Pancreas (tissue), 10 donors: ENCODE measurements around the gene THSD4. TPM values are rescaled to one million over a fixed set of nuclear protein-coding genes. Genes with fewer than 3 reads are reported as not detected.

Experiments
- ATAC-seq, 4 donors: fragments of 200-7000 bp; cut with Tn5 transposase; one replicate each; pipeline versions ENCODE4 v1.8.0 to v1.9.1; 2020; ENCODE audit warnings: mild to moderate bottlenecking in 4 of 4, moderate library complexity in 4 of 4
- DNase-seq, 6 donors: peaks; one replicate each; pipeline ENCODE4 v3.0.0-alpha.2; 2020
- FAIRE-seq: peaks from 2 replicates; lab custom pipeline; 2012; peaks lifted over from hg19 to GRCh38; lab: Jason Lieb, UNC
- H3K27ac ChIP-seq, 4 donors: fragments of 200-600 bp; sonication (generic); 1 replicate in 3 of 4; 2 replicates in 1 of 4; pipeline versions ENCODE4 v1.5.0 to v1.8.0; 2020
- H3K27me3 ChIP-seq, 4 donors: fragments of 200-600 bp; one replicate each; pipeline ENCODE4 v1.8.0; 2021
- H3K36me3 ChIP-seq, 3 donors: fragments of 200-600 bp; sonication (generic) in 1 of 3; one replicate each; pipeline versions ENCODE4 v1.5.0 to v1.8.0; 2020 to 2021
- H3K4me1 ChIP-seq, 3 donors: fragments of 200-600 bp; one replicate each; pipeline ENCODE4 v1.8.0; 2021
- H3K4me3 ChIP-seq, 4 donors: fragments of 200-600 bp; sonication (generic) in 2 of 4; one replicate each; pipeline versions ENCODE4 v1.5.0 to v1.8.0; 2020 to 2021
- H3K9me3 ChIP-seq, 4 donors: fragments of 200-600 bp; one replicate each; pipeline ENCODE4 v1.8.0; 2021
- WGBS, 2 donors: extraction: QIAGEN DNeasy Blood & Tissue Kit; methylation state at CpG; one replicate each; pipeline ENCODE4 v1.1.7; 2013; 5-methylcytosine and 5-hydroxymethylcytosine counted together
- intact Hi-C, 3 donors: fragments of 100-400 bp; cut with DNase I; formaldehyde crosslinking; loops; one replicate each; pipeline versions ENCODE4 v1.11.1 to v1.14.2; 2022
- polyA plus RNA-seq, 2 donors: library from polyadenylated mRNA; stranded (reverse); fragments of 200-250 nt; gene quantifications; one replicate each; pipeline ENCODE4 v1.2.3, GENCODE V29; 2013
- total RNA-seq, 6 donors: library from RNA; stranded (reverse); fragmentation: NEBNext Ultra II Directional in 4 of 6; extraction: Animal tissue kit (Norgen Biotek cat#: 25700) in 4 of 6; gene quantifications; one replicate each; pipeline versions ENCODE4 v1.2.1 to v1.2.4, GENCODE V29; 2021 to 2023
- TF ChIP-seq, protein P1 (sequence below), 4 donors: fragments of 200-600 bp; sonication (generic) in 3 of 4; IDR thresholded peaks; one replicate each; pipeline versions ENCODE4 v1.5.0 to v1.8.0; 2021; ENCODE audit warnings: antibody characterized with exemption in 4 of 4
- donor health status: healthy with polysubstance abuse.
- donor health status: DM: no; HTN: no; CAD: no; lungs with moderate emphysema.
- donor health status: DM: no; HTN: no; CAD: no.
- donor health status: control.
- donor health status: control.
- donor health status: Bipolar disorder and iron deficiency.
- donor health status: DM: yes; HTN: yes; CAD: no.
- donor health status: DM: no; HTN: no; CAD: no.
- donor health status: DM: no; HTN: no; CAD: no.
- donor health status: DM: yes; HTN: yes; CAD: no.

The THSD4 gene
- total and polyA plus RNA-seq, 8 donors = 6.0 to 17.8 (median 13.3) TPM

DNA sequence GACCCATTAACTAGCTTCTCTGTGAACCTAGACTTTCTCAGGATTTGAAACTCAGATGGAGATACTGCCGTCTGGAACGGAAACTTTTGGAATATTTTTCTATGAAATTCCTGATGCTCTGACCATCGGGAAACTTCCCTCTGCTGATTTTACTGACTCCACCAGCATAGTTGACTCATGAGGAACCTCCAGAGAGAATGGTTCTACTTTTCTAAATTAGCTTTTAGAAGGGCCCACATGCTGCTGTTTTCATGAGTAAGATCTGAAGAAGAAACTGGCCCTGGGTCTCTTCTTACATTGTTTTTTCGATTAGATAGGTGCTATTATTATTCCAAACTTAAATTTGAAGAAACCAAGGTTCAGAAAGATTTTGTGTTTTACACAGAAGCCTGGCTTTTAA is 368.8 kb downstream of the THSD4 start:
- no peak overlapping the region for H3K27ac ChIP-seq
- no peaks in the 10 kb centered on the region for H3K27me3 ChIP-seq
- FAIRE-seq (no peak), ATAC-seq (no peak), DNase-seq (no peak)
- no peak overlapping the region for H3K4me3 ChIP-seq
- H3K4me1 ChIP-seq = no peaks in the 10 kb centered on the region
- TF ChIP-seq, protein P1, sequence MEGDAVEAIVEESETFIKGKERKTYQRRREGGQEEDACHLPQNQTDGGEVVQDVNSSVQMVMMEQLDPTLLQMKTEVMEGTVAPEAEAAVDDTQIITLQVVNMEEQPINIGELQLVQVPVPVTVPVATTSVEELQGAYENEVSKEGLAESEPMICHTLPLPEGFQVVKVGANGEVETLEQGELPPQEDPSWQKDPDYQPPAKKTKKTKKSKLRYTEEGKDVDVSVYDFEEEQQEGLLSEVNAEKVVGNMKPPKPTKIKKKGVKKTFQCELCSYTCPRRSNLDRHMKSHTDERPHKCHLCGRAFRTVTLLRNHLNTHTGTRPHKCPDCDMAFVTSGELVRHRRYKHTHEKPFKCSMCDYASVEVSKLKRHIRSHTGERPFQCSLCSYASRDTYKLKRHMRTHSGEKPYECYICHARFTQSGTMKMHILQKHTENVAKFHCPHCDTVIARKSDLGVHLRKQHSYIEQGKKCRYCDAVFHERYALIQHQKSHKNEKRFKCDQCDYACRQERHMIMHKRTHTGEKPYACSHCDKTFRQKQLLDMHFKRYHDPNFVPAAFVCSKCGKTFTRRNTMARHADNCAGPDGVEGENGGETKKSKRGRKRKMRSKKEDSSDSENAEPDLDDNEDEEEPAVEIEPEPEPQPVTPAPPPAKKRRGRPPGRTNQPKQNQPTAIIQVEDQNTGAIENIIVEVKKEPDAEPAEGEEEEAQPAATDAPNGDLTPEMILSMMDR (IDR thresholded peaks at IDR 0.05) = no peak
- no peaks in the 10 kb centered on the region for H3K9me3 ChIP-seq
- no peaks in the 10 kb centered on the region for H3K36me3 ChIP-seq
- intact Hi-C loops = no loop called here
- 76 to 86% methylated on average over 4 of the region's 4 CpGs for WGBS, 2 donors

DNA sequence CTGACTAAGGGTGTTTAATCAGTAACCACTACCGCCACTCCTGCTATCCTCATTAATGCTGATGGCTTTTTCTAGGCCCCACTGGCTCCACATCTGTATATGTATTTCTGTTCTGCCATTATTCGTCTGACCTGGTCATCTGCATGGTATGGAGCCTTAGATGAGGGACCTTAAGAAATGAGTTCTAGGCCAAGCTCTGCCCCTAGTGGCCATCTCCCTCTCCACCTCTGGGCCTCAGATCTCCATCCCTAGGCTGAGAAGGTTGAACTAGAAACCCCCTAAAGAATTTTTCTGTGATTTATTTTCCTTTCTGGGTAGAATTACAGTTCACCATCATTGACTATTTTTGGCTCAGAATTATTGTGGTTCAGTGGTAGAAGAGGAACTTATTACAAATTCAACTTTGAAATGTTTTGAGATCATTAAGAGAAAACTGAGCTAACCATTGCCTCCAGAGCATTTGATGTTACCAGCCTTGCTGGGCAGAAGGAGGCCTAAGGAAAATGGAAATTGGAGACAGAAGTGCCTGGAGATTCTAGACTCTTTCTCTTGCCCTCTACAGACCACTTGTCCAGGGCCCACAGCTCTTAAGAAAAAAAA is 369.9 kb downstream of the THSD4 start:
- intact Hi-C loops = no loop called here
- H3K4me3 ChIP-seq = no peak overlapping the region
- DNase-seq (no peak), ATAC-seq (no peak), FAIRE-seq (no peak)
- TF ChIP-seq, protein P1 (IDR thresholded peaks at IDR 0.05) = no peak
- H3K27me3 ChIP-seq = no peaks in the 10 kb centered on the region
- H3K4me1 ChIP-seq = no peaks in the 10 kb centered on the region
- H3K9me3 ChIP-seq = no peaks in the 10 kb centered on the region
- H3K36me3 ChIP-seq = no peaks in the 10 kb centered on the region
- no peak overlapping the region for H3K27ac ChIP-seq
- 77 to 85% methylated on average over 2 of the region's 2 CpGs for WGBS, 2 donors

DNA sequence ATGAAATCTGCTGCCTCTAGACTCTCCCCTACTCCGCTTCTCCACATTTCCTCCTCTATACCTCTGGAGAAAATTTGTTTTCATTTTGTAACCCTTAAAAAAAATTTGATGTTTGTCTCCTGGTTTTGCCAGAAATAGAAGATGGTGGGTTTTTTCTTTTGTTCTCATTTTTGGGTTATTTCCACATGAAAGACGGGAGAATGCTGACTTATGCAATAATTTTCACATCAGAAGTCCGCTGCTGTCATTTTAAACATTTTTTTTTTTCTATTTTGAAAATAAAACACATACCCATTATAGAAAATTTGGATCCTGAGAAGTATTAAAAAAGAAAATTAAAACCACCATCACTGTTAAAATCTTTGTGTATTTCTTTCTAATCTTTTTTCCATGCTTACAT is 374.3 kb downstream of the THSD4 start:
- TF ChIP-seq, protein P1 (IDR thresholded peaks at IDR 0.05) = no peak
- Histone ChIP-seq H3K4me1 (no peaks in the 10 kb centered on the region), H3K27ac (no peak overlapping the region), H3K36me3 (no peaks in the 10 kb centered on the region), H3K4me3 (no peak overlapping the region), H3K27me3 (no peaks in the 10 kb centered on the region), H3K9me3 (no peaks in the 10 kb centered on the region)
- FAIRE-seq (no peak), DNase-seq (no peak), ATAC-seq (no peak)
- 77 to 88% methylated on average over 3 of the region's 3 CpGs for WGBS, 2 donors
- intact Hi-C loops = no loop called here

DNA sequence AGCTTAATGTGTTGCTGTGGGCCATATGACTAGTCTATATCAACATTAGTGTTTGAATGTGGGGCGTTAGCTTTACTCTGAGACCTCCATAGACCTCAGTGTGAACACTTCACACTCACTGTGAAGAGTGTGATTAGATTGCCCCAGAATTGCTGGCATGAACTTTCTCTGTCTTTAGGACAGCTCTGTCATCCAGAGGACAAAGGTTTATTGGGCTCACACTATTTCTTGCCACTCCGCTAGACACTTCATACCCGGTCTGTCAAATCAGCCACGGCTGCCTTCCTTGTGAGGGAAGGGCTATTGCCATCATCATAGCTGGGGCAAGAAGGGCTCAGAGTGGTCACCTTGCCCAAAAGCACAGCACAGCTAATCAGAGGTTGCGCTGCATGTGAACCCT is 378.3 kb downstream of the THSD4 start:
- FAIRE-seq (no peak), DNase-seq (no peak), ATAC-seq (no peak)
- intact Hi-C loops = no loop called here
- Histone ChIP-seq H3K9me3 (no peaks in the 10 kb centered on the region), H3K4me1 (no peaks in the 10 kb centered on the region), H3K27me3 (no peaks in the 10 kb centered on the region), H3K36me3 (no peaks in the 10 kb centered on the region), H3K27ac (no peak overlapping the region), H3K4me3 (no peak overlapping the region)
- 88 to 90% methylated on average over 5 of the region's 5 CpGs for WGBS, 2 donors
- TF ChIP-seq, protein P1 (IDR thresholded peaks at IDR 0.05) = no peak

DNA sequence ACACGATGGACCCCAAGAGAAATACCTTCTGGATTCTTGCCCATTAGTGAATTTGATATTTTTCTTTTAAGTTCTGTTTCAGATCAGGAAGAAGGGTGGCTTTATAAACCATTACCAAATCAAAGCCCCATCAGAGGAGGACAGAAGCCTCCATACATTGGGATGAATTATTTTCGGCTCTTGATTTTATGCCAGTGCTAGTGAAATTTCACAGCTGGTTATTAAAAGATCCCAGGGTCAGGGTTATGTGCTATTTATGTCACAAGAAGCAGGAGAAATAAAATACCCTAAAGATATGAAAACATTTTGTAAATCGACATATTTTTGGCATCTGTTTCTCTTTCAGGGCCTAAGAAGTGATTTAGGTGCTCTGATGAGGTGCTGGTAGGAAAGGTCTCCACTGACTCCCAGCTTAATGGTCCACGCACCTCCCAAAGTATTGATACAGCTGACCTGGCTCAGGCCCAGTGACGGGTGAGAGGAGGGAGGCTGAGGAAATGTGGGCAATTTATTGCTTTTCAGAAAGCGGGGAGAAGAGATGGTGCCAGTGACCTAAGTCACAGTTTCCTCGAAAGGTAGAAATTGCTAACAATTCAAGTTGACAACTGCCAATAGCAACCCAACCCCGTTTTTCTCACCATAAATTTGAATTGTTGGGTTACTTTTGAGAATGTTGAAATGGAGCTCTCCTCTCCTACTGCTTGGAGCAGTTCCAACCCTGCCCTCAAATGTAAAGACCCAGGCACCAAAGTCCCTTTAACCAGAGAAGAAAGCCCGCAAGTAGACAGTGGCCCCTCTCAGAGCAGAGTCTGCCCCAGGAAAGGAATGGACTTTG is 379.5 kb downstream of the THSD4 start:
- Histone ChIP-seq H3K27me3 (no peaks in the 10 kb centered on the region), H3K4me3 (no peak overlapping the region), H3K36me3 (no peaks in the 10 kb centered on the region), H3K27ac (no peak overlapping the region), H3K4me1 (no peaks in the 10 kb centered on the region), H3K9me3 (no peaks in the 10 kb centered on the region)
- 70% methylated on average over 9 of the region's 9 CpGs for WGBS, 2 donors
- no peak for ATAC-seq
- TF ChIP-seq, protein P1 (IDR thresholded peaks at IDR 0.05) = no peak
- no peak for FAIRE-seq
- intact Hi-C loops = no loop called here
- no peak for DNase-seq
